GM19025 (cell line): Measurements from ENCODE around the gene EIF2B5.

ENCODE experiments used
- ATAC-seq: cut with Tn5 transposase; IDR thresholded peaks from one replicate; pipeline ENCODE4 v1.9.1; 2021; ENCODE audit warnings: mild to moderate bottlenecking, low read depth, moderate library complexity; ENCODE audit not compliant: unreplicated experiment

The EIF2B5 gene

GRCh38 chr3:184171562-184171961, 36.4 kb downstream of the EIF2B5 start:
- ATAC-seq: no peak

- ATAC-seq: no peak
Measured at GRCh38 chr3:184172681-184173373, 37.7 kb downstream of the EIF2B5 start.

GRCh38 chr3:184173374-184173722, 38.2 kb downstream of the EIF2B5 start:
- ATAC-seq: no peak

GRCh38 chr3:184174284-184174645, 39.1 kb downstream of the EIF2B5 start:
- ATAC-seq: no peak

GRCh38 chr3:184174646-184175492, 39.7 kb downstream of the EIF2B5 start, which contains the start of gene AP2M1:
Gene AP2M1 (plus strand): TSS chr3:184174855. CDS start chr3:184176994, 2,139 bp downstream.
- peak; percentile 98 for ATAC-seq

GRCh38 chr3:184175506-184175905, 40.3 kb downstream of the EIF2B5 start:
- no peak for ATAC-seq

GRCh38 chr3:184175981-184176376, 40.8 kb downstream of the EIF2B5 start:
- no peak for ATAC-seq

GRCh38 chr3:184176377-184177330, 41.5 kb downstream of the EIF2B5 start:
- no peak for ATAC-seq

GRCh38 chr3:184177331-184177731, 42.2 kb downstream of the EIF2B5 start:
- no peak for ATAC-seq

- ATAC-seq: no peak
Measured at GRCh38 chr3:184177767-184178306, 42.7 kb downstream of the EIF2B5 start.

- no peak for ATAC-seq
Measured at GRCh38 chr3:184178521-184179138, 43.5 kb downstream of the EIF2B5 start.

- no peak for ATAC-seq
Measured at GRCh38 chr3:184180165-184180564, 45.0 kb downstream of the EIF2B5 start.

GRCh38 chr3:184181596-184181995, 46.4 kb downstream of the EIF2B5 start:
- ATAC-seq: no peak

- no peak for ATAC-seq
Measured at GRCh38 chr3:184183679-184184078, 48.5 kb downstream of the EIF2B5 start.

- ATAC-seq: no peak
Measured at GRCh38 chr3:184184546-184185230, 49.5 kb downstream of the EIF2B5 start.

GRCh38 chr3:184185461-184186183, 50.5 kb downstream of the EIF2B5 start:
- peak; percentile 87 for ATAC-seq

GRCh38 chr3:184186184-184186901, 51.2 kb downstream of the EIF2B5 start, which contains the start of gene ABCF3:
Gene ABCF3 (plus strand): TSS chr3:184186199. CDS start chr3:184186208, 9 bp downstream.
- peak; percentile 16 for ATAC-seq

GRCh38 chr3:184186902-184187207, 51.7 kb downstream of the EIF2B5 start:
- ATAC-seq: no peak
